Epithelial cell of proximal tubule (primary cell): Measurements from ENCODE around the gene UBR3. TPM values are rescaled to one million over a fixed set of nuclear protein-coding genes. Genes with fewer than 3 reads are reported as not detected.
"Not testable (repeated sequence)": the region's sequence is repeated elsewhere in the genome, so short reads cannot be mapped to it uniquely, and the experiment has no call there.

Experiments
- DNase-seq: peaks from one replicate; pipeline ENCODE4 v3.0.0-alpha.2; 2011; ENCODE audit warnings: low read depth
- H3K4me3 ChIP-seq: 2 replicates; pipeline ENCODE4 v1.5.1; 2011; ENCODE audit warnings: low read depth, mild to moderate bottlenecking, low read length
- total RNA-seq: library from RNA; depleted of rRNA; stranded (reverse); fragments of >200 nt; gene quantifications from 2 replicates; pipeline ENCODE4 v1.2.3, GENCODE V29; 2015
- TF ChIP-seq, protein P1 (sequence below): conservative IDR thresholded peaks from 2 replicates; pipeline ENCODE4 v1.5.1; 2012; ENCODE audit warnings: low read depth, mild to moderate bottlenecking, low read length

Gene UBR3
- total RNA-seq, 1 donor from 2014 or later: 10.7 TPM

DNA sequence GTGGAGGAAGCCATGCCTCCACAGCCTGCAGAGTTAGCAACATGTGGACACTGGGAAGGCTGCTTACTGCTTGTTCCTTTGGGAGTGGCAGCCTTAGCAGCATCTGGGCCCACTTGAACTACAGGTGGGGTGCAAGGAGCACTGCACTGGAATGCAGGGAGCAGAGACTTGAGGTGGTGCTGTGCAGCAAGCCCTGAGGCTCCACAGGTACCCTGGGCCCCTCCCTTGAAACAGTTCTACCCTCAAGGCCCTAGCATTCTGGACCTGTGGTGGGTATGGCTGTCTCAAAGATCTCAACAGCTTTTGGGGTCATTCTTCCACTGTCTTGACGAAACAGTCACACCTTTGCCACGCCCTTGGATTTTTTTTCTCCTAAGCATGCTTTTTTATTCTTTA lies 13.5 kb downstream of the UBR3 start:
- TF ChIP-seq, protein P1, sequence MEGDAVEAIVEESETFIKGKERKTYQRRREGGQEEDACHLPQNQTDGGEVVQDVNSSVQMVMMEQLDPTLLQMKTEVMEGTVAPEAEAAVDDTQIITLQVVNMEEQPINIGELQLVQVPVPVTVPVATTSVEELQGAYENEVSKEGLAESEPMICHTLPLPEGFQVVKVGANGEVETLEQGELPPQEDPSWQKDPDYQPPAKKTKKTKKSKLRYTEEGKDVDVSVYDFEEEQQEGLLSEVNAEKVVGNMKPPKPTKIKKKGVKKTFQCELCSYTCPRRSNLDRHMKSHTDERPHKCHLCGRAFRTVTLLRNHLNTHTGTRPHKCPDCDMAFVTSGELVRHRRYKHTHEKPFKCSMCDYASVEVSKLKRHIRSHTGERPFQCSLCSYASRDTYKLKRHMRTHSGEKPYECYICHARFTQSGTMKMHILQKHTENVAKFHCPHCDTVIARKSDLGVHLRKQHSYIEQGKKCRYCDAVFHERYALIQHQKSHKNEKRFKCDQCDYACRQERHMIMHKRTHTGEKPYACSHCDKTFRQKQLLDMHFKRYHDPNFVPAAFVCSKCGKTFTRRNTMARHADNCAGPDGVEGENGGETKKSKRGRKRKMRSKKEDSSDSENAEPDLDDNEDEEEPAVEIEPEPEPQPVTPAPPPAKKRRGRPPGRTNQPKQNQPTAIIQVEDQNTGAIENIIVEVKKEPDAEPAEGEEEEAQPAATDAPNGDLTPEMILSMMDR: no peak

DNA sequence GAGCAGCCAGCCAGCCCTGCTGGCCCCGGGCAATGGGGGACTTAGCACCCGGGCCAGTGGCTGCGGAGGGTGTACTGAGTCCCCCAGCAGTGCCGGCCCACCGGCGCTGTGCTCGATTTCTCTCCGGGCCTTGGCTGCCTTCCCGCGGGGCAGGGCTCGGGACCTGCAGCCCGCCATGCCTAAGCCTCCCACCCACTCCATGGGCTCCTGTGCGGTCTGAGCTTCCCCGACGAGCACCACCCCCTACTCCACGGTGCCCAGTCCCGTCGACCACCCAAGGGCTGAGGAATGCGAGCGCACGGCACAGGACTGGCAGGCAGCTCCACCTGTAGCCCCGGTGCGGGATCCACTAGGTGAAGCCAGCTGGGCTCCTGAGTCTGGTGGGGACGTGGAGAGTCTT lies 14.4 kb downstream of the UBR3 start:
- not testable (repeated sequence) for DNase-seq, H3K4me3 ChIP-seq

More for the DNA sequence above, 13.5 kb downstream of the UBR3 start:
- DNase-seq: no peak
- no peak overlapping the region for H3K4me3 ChIP-seq

DNA sequence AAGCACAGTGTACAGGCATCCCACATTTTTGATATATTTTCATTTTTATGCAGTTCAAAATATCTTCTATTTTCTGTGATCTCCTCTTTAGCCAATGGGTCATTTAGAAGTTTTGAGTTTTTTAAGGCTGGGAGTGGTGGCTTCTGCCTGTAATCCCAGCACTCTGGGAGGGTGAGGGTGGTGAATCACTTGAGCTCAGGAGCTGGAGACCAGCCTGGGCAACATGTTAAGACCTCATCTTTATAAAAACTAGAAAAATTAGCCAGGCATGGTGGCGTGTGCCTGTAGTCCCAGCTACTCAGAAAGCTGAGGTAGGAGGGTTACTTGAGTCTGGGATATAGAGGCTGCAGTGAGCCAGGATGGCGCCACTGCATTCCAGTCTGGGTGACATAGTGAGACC lies 17.8 kb downstream of the UBR3 start:
- no peak overlapping the region for H3K4me3 ChIP-seq
- no peak for DNase-seq

DNA sequence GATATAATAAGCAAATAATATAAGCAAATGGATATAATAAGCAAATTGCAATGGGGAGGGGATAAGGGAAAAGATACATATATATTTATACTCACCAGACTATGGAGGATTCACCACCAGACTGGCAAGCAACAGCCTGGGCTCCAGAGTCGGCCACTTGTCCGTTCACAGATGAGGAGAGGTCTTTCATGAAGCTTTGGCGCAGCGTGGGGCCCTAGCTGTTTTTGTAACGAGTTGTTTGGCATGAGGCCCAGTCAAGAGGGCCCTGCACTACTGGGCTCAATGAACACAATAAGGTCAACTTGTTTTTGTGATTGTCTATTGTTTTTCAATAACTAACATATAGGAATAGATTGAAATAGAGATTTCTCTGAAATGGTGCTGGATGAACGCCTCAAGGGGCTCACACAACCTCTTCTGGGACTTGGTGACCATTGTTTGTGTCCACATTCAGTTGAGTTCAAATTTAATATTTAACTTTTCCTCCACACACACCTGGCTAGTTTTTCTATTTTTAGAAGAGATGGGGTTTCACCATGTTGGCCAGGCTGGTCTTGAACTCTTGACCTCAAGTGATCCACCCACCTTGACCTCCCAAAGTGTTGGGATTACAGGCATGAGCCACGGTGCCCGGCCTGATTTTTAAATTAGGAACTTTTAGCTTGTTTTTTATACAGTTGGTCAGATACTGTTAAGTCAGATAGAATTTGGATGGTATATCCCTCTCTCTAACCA lies 21.9 kb downstream of the UBR3 start:
- DNase-seq, H3K4me3 ChIP-seq: not testable (repeated sequence)

More for the DNA sequence above, 17.8 kb downstream of the UBR3 start:
- TF ChIP-seq, protein P1: no peak

DNA sequence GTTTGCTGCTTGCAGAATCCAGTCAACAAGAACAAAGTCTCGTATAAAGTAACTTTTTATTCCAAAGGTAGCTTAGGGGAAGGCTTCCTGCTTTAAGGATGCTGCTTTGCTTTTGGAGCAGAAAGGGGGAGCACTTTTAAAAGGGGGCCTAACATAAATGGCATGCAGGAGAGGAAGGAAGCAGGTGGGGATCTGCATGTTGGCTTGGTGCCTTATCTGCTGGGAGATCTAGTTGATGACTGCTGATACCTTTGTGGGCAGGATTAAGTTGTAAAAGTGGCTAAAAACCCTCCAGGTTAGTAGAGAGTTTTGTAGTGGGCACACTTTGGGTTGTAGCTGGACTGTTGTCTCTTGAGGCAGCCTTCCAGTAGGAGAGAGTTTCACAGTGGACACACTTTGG lies 22.5 kb downstream of the UBR3 start:
- H3K4me3 ChIP-seq: no peak overlapping the region
- DNase-seq: no peak
- TF ChIP-seq, protein P1: no peak

DNA sequence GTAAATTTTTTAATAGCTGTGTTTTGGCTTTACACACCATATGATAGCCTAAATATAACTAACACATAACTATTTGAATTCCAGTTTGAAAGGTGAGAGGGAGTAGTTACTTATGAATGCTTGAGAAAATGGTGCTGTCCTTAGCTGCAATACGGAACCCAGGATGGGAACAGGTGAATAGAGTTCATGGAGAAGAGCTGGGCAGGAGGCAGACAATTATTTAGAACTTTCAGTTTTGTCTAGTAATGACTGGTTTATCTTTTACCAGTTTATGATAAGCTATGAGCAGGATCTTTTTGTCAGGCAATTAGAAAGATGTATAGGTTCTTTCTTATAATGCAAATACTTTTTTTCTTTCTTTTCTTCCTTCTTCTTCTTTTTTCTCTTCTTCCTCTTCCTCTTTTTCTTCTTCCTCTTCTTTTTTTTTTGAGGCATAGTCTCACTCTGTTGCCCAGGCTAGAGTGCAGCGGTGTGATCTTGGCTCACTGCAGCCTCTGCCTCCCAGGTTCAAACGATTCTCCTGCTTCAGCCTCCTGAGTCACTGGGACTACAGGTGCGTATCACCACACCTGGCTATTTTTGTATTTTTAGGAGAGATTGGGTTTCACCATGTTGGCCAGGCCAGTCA lies 25.9 kb downstream of the UBR3 start:
- DNase-seq: no peak
- H3K4me3 ChIP-seq: no peak overlapping the region
- TF ChIP-seq, protein P1: no peak

DNA sequence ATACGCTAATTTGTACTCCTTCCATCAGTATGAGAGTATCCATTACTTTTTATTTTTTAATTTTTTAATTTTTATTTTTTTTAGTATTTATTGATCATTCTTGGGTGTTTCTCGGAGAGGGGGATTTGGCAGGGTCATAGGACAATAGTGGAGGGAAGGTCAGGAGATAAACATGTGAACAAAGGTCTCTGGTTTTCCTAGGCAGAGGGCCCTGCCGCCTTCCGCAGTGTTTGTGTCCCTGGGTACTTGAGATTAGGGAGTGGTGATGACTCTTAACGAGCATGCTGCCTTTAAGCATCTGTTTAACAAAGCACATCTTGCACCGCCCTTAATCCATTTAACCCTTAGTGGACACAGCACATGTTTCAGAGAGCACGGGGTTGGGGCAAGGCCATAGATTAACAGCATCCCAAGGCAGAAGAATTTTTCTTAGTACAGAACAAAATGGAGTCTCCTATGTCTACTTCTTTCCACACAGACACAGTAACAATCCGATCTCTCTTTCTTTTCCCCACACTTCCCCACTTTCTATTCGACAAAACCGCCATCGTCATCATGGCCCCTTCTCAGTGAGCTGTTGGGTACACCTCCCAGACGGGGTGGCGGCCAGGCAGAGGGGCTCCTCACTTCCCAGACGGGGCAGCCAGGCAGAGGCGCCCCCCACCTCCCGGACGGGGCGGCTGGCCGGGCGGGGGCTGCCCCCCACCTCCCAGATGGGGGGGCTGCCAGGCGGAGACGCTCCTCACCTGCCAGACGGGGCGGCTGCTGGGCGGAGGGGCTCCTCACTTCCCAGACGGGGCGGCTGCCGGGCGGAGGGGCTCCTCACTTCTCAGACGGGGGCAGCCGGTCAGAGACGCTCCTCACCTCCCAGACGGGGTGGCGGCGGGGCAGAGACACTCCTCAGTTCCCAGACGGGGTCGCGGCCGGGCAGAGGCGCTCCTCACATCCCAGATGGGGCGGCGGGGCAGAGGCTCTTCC lies 28.3 kb downstream of the UBR3 start:
- H3K4me3 ChIP-seq, DNase-seq: not testable (repeated sequence)

DNA sequence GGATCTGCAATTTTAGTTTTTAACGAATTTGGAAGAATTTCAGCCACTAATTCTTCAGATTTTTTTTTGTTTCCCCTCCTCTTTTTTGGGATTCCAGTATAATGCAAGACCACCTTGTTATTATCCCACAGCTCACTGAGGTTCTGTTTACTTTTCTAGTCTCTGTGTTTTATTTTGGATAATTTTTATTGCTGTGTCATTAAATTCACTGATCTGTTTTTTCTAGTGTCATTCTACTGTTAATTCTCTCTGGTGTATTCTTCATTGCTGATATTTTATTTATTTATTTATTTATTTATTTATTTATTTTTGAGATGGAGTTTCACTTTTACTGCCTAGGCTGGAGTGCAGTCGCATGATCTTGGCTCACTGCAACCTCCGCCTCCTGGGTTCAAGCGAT lies 32.2 kb downstream of the UBR3 start:
- TF ChIP-seq, protein P1: no peak
- H3K4me3 ChIP-seq: no peak overlapping the region
- no peak for DNase-seq
